ENCODE data around the gene OARD1.

DNA sequence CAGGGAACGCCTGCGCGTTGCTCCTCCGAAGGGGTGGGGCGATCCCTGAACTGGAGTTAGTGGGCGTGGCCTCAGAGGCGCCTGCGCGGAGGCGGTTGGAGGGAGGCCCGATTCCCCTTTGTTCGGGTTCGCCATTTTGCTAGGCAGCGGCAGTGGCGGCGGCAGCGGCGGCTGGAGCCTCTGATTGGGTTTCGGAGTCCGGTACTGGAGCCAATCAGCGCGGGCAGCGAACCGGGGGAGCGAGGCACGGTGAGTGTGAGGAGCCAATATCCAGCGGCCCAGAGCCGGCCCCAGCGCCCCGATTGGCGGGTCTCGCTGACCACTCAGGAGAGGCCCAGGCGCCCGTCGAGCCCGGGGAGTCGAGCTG, 663 bp upstream of the OARD1 start, which contains the start of gene NFYA:
- TF ChIP-seq, protein P1, sequence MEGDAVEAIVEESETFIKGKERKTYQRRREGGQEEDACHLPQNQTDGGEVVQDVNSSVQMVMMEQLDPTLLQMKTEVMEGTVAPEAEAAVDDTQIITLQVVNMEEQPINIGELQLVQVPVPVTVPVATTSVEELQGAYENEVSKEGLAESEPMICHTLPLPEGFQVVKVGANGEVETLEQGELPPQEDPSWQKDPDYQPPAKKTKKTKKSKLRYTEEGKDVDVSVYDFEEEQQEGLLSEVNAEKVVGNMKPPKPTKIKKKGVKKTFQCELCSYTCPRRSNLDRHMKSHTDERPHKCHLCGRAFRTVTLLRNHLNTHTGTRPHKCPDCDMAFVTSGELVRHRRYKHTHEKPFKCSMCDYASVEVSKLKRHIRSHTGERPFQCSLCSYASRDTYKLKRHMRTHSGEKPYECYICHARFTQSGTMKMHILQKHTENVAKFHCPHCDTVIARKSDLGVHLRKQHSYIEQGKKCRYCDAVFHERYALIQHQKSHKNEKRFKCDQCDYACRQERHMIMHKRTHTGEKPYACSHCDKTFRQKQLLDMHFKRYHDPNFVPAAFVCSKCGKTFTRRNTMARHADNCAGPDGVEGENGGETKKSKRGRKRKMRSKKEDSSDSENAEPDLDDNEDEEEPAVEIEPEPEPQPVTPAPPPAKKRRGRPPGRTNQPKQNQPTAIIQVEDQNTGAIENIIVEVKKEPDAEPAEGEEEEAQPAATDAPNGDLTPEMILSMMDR (IDR thresholded peaks at IDR 0.05; ENCODE audit: poor library complexity), result no peak
- TF ChIP-seq EZH2 (IDR thresholded peaks at IDR 0.05; ENCODE audit: borderline replicate concordance) (no peak), EZH2phosphoT487 (IDR thresholded peaks at IDR 0.05; ENCODE audit: low read depth, severe bottlenecking, unreplicated experiment) (no peak)
